Progenitor cell of endocrine pancreas (in vitro differentiated cells): Measurements from ENCODE around the gene WDSUB1. TPM values are rescaled to one million over a fixed set of nuclear protein-coding genes. Genes with fewer than 3 reads are reported as not detected.
A peak's percentile ranks its signal among the peaks of the same experiment; 100 is the strongest.

Source experiments
- DNase-seq: peaks from one replicate; pipeline ENCODE4 v3.0.0; 2021; ENCODE audit warnings: low spot score; ENCODE audit not compliant: unreplicated experiment
- H3K27ac Mint-ChIP-seq: 2 replicates; pipeline ENCODE4 v1.8.0; 2021; ENCODE audit warnings: mild to moderate bottlenecking, moderate library complexity, mixed read lengths
- H3K27me3 Mint-ChIP-seq: 2 replicates; pipeline ENCODE4 v1.8.0; 2021; ENCODE audit warnings: mixed read lengths
- H3K36me3 Mint-ChIP-seq: 2 replicates; pipeline ENCODE4 v1.8.0; 2022; ENCODE audit warnings: mixed read lengths; ENCODE audit not compliant: insufficient read depth
- H3K4me1 Mint-ChIP-seq: 2 replicates; pipeline ENCODE4 v1.8.0; 2021; ENCODE audit warnings: low read depth, mixed read lengths
- H3K4me3 Mint-ChIP-seq: 2 replicates; pipeline ENCODE4 v1.8.0; 2021; ENCODE audit warnings: low read depth, mild to moderate bottlenecking, moderate library complexity, mixed read lengths
- H3K9me3 Mint-ChIP-seq: 2 replicates; pipeline ENCODE4 v1.8.0; 2021; ENCODE audit warnings: low read depth, mixed read lengths
- total RNA-seq: library from RNA; stranded (reverse); gene quantifications from 2 replicates; pipeline ENCODE4 v1.2.1, GENCODE V29; 2021
- TF ChIP-seq, protein P1 (sequence below): fragments of 200-600 bp; sonication (generic); IDR thresholded peaks from one replicate; pipeline ENCODE4 v1.5.0; 2021; ENCODE audit warnings: antibody characterized with exemption, mild to moderate bottlenecking; ENCODE audit not compliant: unreplicated experiment

WDSUB1 gene
- total RNA-seq, 1 donor from 2014 or later: 14.9 TPM

GRCh38 chr2:159287733-159288132 lies 1.2 kb upstream of the WDSUB1 start:
- DNase-seq: no peak
- Mint-ChIP-seq H3K4me3 (peak overlapping the region; percentile 31), H3K4me1 (peaks cover 23% of the 10 kb centered on the region), H3K36me3 (no peaks in the 10 kb centered on the region), H3K9me3 (no peaks in the 10 kb centered on the region), H3K27ac (no peak overlapping the region), H3K27me3 (no peaks in the 10 kb centered on the region)
- TF ChIP-seq, protein P1, sequence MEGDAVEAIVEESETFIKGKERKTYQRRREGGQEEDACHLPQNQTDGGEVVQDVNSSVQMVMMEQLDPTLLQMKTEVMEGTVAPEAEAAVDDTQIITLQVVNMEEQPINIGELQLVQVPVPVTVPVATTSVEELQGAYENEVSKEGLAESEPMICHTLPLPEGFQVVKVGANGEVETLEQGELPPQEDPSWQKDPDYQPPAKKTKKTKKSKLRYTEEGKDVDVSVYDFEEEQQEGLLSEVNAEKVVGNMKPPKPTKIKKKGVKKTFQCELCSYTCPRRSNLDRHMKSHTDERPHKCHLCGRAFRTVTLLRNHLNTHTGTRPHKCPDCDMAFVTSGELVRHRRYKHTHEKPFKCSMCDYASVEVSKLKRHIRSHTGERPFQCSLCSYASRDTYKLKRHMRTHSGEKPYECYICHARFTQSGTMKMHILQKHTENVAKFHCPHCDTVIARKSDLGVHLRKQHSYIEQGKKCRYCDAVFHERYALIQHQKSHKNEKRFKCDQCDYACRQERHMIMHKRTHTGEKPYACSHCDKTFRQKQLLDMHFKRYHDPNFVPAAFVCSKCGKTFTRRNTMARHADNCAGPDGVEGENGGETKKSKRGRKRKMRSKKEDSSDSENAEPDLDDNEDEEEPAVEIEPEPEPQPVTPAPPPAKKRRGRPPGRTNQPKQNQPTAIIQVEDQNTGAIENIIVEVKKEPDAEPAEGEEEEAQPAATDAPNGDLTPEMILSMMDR: no peak

DNA sequence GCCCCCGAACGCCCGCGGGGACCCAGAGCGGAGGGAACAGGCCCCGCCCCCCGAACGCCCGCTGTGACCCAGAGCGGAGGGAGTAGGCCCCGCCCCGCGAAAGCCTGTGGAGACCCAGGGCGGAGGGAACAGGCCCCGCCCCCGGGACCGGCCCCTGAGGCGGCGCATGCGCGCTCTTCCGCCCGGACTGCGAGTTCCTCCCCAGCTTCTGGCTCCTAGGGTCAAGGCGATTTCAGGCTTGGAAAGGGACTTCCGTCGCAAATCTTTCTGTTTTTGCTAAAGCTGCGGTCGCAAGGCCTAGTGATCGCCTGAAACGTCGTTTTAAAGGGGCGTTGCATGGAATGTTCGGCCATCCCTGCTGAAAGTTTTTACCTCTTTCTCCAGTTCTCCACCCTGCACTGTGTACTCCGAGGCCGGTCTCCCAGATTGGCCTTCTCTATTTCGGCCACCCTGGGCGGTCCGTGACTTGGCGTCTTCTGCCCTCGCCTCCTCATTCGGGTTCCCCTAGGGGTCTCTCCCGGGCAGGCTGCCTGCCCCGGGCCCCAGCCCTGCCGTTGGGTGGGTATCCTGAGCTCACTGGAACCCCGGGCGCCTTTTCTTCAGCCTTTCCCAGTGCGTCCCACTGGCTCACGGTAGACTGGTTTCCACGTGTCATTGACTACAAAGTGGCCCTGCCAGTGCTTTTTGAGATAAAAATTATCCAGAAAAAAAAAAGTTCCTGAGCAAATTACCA lies 372 bp upstream of the WDSUB1 start:
- peak overlapping the region; percentile 90 for H3K4me3 Mint-ChIP-seq
- peaks cover 23% of the 10 kb centered on the region for H3K4me1 Mint-ChIP-seq
- peak; percentile 100 for DNase-seq

GRCh38 chr2:159285433-159285832 lies 1.1 kb downstream of the WDSUB1 start:
- Mint-ChIP-seq H3K36me3 (peaks cover 1% of the 10 kb centered on the region), H3K4me1 (peaks cover 23% of the 10 kb centered on the region), H3K4me3 (peak overlapping the region; percentile 90), H3K27ac (peak overlapping the region; percentile 97), H3K27me3 (no peaks in the 10 kb centered on the region), H3K9me3 (no peaks in the 10 kb centered on the region)
- TF ChIP-seq, protein P1: no peak
- DNase-seq: no peak

More for the DNA sequence above, 372 bp upstream of the WDSUB1 start:
- TF ChIP-seq, protein P1: no peak
- H3K27ac Mint-ChIP-seq: peak overlapping the region; percentile 98
- peaks cover 1% of the 10 kb centered on the region for H3K36me3 Mint-ChIP-seq
- no peaks in the 10 kb centered on the region for H3K9me3 Mint-ChIP-seq
- H3K27me3 Mint-ChIP-seq: no peaks in the 10 kb centered on the region

- Mint-ChIP-seq H3K4me1 (peaks cover 23% of the 10 kb centered on the region), H3K36me3 (peaks cover 6% of the 10 kb centered on the region), H3K27me3 (no peaks in the 10 kb centered on the region), H3K9me3 (no peaks in the 10 kb centered on the region), H3K4me3 (no peak overlapping the region), H3K27ac (no peak overlapping the region)
- no peak for DNase-seq
- TF ChIP-seq, protein P1: no peak
Measured at GRCh38 chr2:159283529-159283928, 3.0 kb downstream of the WDSUB1 start.

GRCh38 chr2:159281002-159281401 lies 5.5 kb downstream of the WDSUB1 start:
- TF ChIP-seq, protein P1: no peak
- peaks cover 7% of the 10 kb centered on the region for H3K36me3 Mint-ChIP-seq
- H3K27ac Mint-ChIP-seq: no peak overlapping the region
- H3K4me1 Mint-ChIP-seq: peaks cover 18% of the 10 kb centered on the region
- no peak for DNase-seq
- H3K9me3 Mint-ChIP-seq: no peaks in the 10 kb centered on the region
- H3K27me3 Mint-ChIP-seq: no peaks in the 10 kb centered on the region
- no peak overlapping the region for H3K4me3 Mint-ChIP-seq
